Heart right ventricle (tissue), 16 donors: ENCODE results near the gene ABTB1. TPM values are rescaled to one million over a fixed set of nuclear protein-coding genes. Genes with fewer than 3 reads are reported as not detected.

ENCODE experiments used
- ATAC-seq, 8 donors: fragments of 200-7000 bp; cut with Tn5 transposase; one replicate each; pipeline ENCODE4 v1.9.1; 2020; ENCODE audit warnings: mild to moderate bottlenecking in 8 of 8, moderate library complexity in 8 of 8, moderate number of reproducible peaks in 1 of 8
- DNase-seq, 2 donors: peaks; one replicate each; pipeline ENCODE4 v3.0.0-alpha.2; 2020
- H3K27ac ChIP-seq, 10 donors: fragments of 200-600 bp; sonication (generic) in 2 of 10; one replicate each; pipeline versions ENCODE4 v1.5.0 to v1.8.0; 2020 to 2022; ENCODE audit warnings: mild to moderate bottlenecking in 3 of 10
- H3K27me3 ChIP-seq, 7 donors: fragments of 200-600 bp; one replicate each; pipeline ENCODE4 v1.8.0; 2021 to 2022; ENCODE audit warnings: mild to moderate bottlenecking in 2 of 7
- H3K36me3 ChIP-seq, 9 donors: fragments of 200-600 bp; sonication (generic) in 1 of 9; one replicate each; pipeline versions ENCODE4 v1.5.0 to v1.8.0; 2020 to 2022; ENCODE audit warnings: mild to moderate bottlenecking in 2 of 9
- H3K4me1 ChIP-seq, 9 donors: fragments of 200-600 bp; sonication (generic) in 1 of 9; one replicate each; pipeline versions ENCODE4 v1.5.0 to v1.8.0; 2020 to 2022; ENCODE audit warnings: mild to moderate bottlenecking in 4 of 9
- H3K4me3 ChIP-seq, 10 donors: fragments of 200-600 bp; sonication (generic) in 2 of 10; one replicate each; pipeline versions ENCODE4 v1.5.0 to v1.8.0; 2020 to 2022; ENCODE audit warnings: mild to moderate bottlenecking in 7 of 10, moderate library complexity in 2 of 10
- H3K9me3 ChIP-seq, 11 donors: fragments of 200-600 bp in 10 of 11; sonication (generic) in 2 of 11; one replicate each; pipeline versions ENCODE4 v1.5.0 to v1.8.0; 2013 to 2022; ENCODE audit warnings: mild to moderate bottlenecking in 2 of 11, control low read depth in 1 of 11, moderate library complexity in 1 of 11
- CTCF ChIP-seq, 9 donors: fragments of 200-600 bp; sonication (generic) in 2 of 9; IDR thresholded peaks; one replicate each; pipeline versions ENCODE4 v1.5.0 to v1.8.0; 2021 to 2022; ENCODE audit warnings: antibody characterized with exemption in 9 of 9, mild to moderate bottlenecking in 5 of 9, moderate library complexity in 1 of 9
- WGBS, 2 donors: extraction: QIAGEN DNeasy Blood & Tissue Kit; methylation state at CpG; one replicate each; pipeline ENCODE4 v1.1.7; 2013; ENCODE audit warnings: inconsistent platforms in 1 of 2; 5-methylcytosine and 5-hydroxymethylcytosine counted together
- intact Hi-C, 10 donors: fragments of 100-400 bp; cut with DNase I; formaldehyde crosslinking; loops; one replicate each; pipeline versions ENCODE4 v1.11.1 to v1.14.2; 2022
- polyA plus RNA-seq, 2 donors: library from polyadenylated mRNA; stranded (reverse); fragments of 200-250 nt; gene quantifications; one replicate each; pipeline ENCODE4 v1.2.3, GENCODE V29; 2013
- total RNA-seq, 10 donors: library from RNA; stranded (reverse); fragmentation: NEBNext Ultra II Directional in 3 of 10; extraction: Animal tissue kit (Norgen Biotek cat#: 25700) in 3 of 10; gene quantifications; one replicate each; pipeline versions ENCODE4 v1.2.1 to v1.2.4, GENCODE V29; 2021 to 2023
- donor health status: Arrhythmogenic right ventricular cardiomyopathy.
- donor health status: ischemic (EF 13 %, LVEDD 7.1; RV severe dilation, severe dysfunction).
- donor health status: healthy with polysubstance abuse.
- donor health status: DM: no; HTN: yes; CAD: no.
- donor health status: DM: no; HTN: no; CAD: no.
- donor health status: ischemic (EF 25% LVEDD 6.9; RV normal size, moderate dysfunction).
- donor health status: ischemic (EF 25% LVEDD 5.7; RV mildly dilated, moderate dysfunction).
- donor health status: healthy.
- donor health status: DM: yes; HTN: yes; CAD: no.
- donor health status: Ischemic cardiomyopathy.
- donor health status: ischemic (EF 35%, LVEDD 5.7; RV mildly dilated, moderate dysfunction).
- donor health status: nonischemic (EF 11% LVEDD 7.7; RV severe dilation, severe dysfunction).
- donor health status: DM: yes; HTN: yes; CAD: no.
- donor health status: PGD.
- donor health status: ischemic (EF 29% LVEDD 5.4; RV normal size, mild dysfunction).
- donor health status: nonischemic (EF 23%, LVEDD 6.1; RV moderate dilation, normal function).

Gene ABTB1
- total and polyA plus RNA-seq, 12 donors = 19.6 to 56.3 (median 24.7) TPM

GRCh38 chr3:127684871-127685707, 12.3 kb downstream of the ABTB1 start:
- H3K9me3 ChIP-seq = no peaks in the 10 kb centered on the region
- intact Hi-C loops = loop anchor here in 1 of 10 donors (10.0 kb wide), 1 partner anchor 140 kb away; the partner anchor contains the start of gene MGLL
- peaks cover 0 to 18% (median 0%) of the 10 kb centered on the region in 9 donors for H3K36me3 ChIP-seq
- ATAC-seq (no peak), DNase-seq (no peak)
- peaks cover 0 to 25% (median 14%) of the 10 kb centered on the region in 9 donors for H3K4me1 ChIP-seq
- H3K27me3 ChIP-seq = no peaks in the 10 kb centered on the region
- H3K4me3 ChIP-seq = no peak overlapping the region
- 75 to 76% methylated on average over 22 of the region's 22 CpGs for WGBS, 2 donors
- no peak overlapping the region for H3K27ac ChIP-seq
- TF ChIP-seq CTCF (IDR thresholded peaks at IDR 0.05) = no peak

- intact Hi-C loops = loop anchor here in 1 of 10 donors (10.0 kb wide), 1 partner anchor 139 kb away; the partner anchor contains the start of gene MGLL
- WGBS, 2 donors = 81% methylated on average over 4 of the region's 4 CpGs
- ATAC-seq = no peak
- H3K4me1 ChIP-seq = peaks cover 5 to 33% (median 17%) of the 10 kb centered on the region in 9 donors
- no peak for TF ChIP-seq CTCF (IDR thresholded peaks at IDR 0.05)
- no peak for DNase-seq
- H3K27ac ChIP-seq = no peak overlapping the region
- no peaks in the 10 kb centered on the region for H3K27me3 ChIP-seq
- H3K36me3 ChIP-seq = peaks cover 0 to 22% (median 2%) of the 10 kb centered on the region in 9 donors
- no peak overlapping the region for H3K4me3 ChIP-seq
- no peaks in the 10 kb centered on the region for H3K9me3 ChIP-seq
These were observed 13.2 kb downstream of the ABTB1 start for GRCh38 chr3:127685708-127686511.

GRCh38 chr3:127686512-127686894, 13.8 kb downstream of the ABTB1 start:
- Histone ChIP-seq H3K36me3 (peaks cover 0 to 27% (median 4%) of the 10 kb centered on the region in 9 donors), H3K9me3 (no peaks in the 10 kb centered on the region), H3K27ac (no peak overlapping the region), H3K4me1 (peaks cover 5 to 39% (median 17%) of the 10 kb centered on the region in 9 donors), H3K27me3 (no peaks in the 10 kb centered on the region), H3K4me3 (no peak overlapping the region)
- DNase-seq (no peak), ATAC-seq (no peak)
- TF ChIP-seq CTCF (IDR thresholded peaks at IDR 0.05) = no peak
- intact Hi-C loops = loop anchor here in 1 of 10 donors (10.0 kb wide), 1 partner anchor 138 kb away; the partner anchor contains the start of gene MGLL

- 97 to 100% methylated on average over 2 of the region's 2 CpGs for WGBS, 2 donors
- H3K27ac ChIP-seq = no peak overlapping the region
- H3K4me1 ChIP-seq = peaks cover 5 to 42% (median 17%) of the 10 kb centered on the region in 9 donors
- H3K27me3 ChIP-seq = no peaks in the 10 kb centered on the region
- no peak for DNase-seq
- no peak for ATAC-seq
- H3K36me3 ChIP-seq = peaks cover 0 to 35% (median 4%) of the 10 kb centered on the region in 9 donors
- intact Hi-C loops = loop anchor here in 1 of 10 donors (10.0 kb wide), 1 partner anchor 138 kb away; the partner anchor contains the start of gene MGLL
- H3K9me3 ChIP-seq = no peaks in the 10 kb centered on the region
- no peak for TF ChIP-seq CTCF (IDR thresholded peaks at IDR 0.05)
- no peak overlapping the region for H3K4me3 ChIP-seq
These were observed 14.5 kb downstream of the ABTB1 start for GRCh38 chr3:127687228-127687737.
